GM12878 (cell line): Measurements from ENCODE around the gene KDM8. TPM values are rescaled to one million over a fixed set of nuclear protein-coding genes. Genes with fewer than 3 reads are reported as not detected.

Experiments used
- ATAC-seq: fragments of 200-7000 bp; cut with Tn5 transposase; 3 replicates; pipeline ENCODE4 v1.9.1; 2020; ENCODE audit warnings: mild to moderate bottlenecking, moderate library complexity
- BruUV-seq: library from RNA; stranded (reverse); fragments of 400-500 nt; replicated peaks from 2 replicates; lab custom pipeline; 2021; lab: Mats Ljungman, UMichigan
- CTCF ChIA-PET: fragments of 300-600 bp; sonication (Branson Sonifier 250); formaldehyde crosslinking; extraction: SDS; loops from one replicate; lab custom pipeline; 2021; ENCODE audit warnings: inconsistent platforms; lab: Yijun Ruan, JAX
- POLR2A ChIA-PET: fragments of 350-600 bp; formaldehyde crosslinking; extraction: SDS; loops from one replicate; lab custom pipeline; 2021; ENCODE audit warnings: inconsistent platforms; lab: Charles Lee
- RAD21 ChIA-PET: fragments of 300-600 bp; sonication (Branson Sonifier 250); formaldehyde crosslinking; loops from one replicate; lab custom pipeline; 2023; ENCODE audit warnings: antibody characterized with exemption; ENCODE audit not compliant: unreplicated experiment; lab: Charles Lee
- SMC1A ChIA-PET: fragments of 300-600 bp; sonication (Branson Sonifier 250); formaldehyde crosslinking; loops from one replicate; lab custom pipeline; 2023; ENCODE audit not compliant: unreplicated experiment, uncharacterized antibody; lab: Charles Lee
- DNase-seq: peaks from one replicate; pipeline ENCODE4 v3.0.0-alpha.2; 2011; ENCODE audit warnings: low read depth, low spot score
- FAIRE-seq: peaks from 3 replicates; lab custom pipeline; 2011; peaks lifted over from hg19 to GRCh38; lab: Jason Lieb, UNC
- H2AFZ ChIP-seq: 2 replicates; pipeline ENCODE4 v1.6.0; 2011; ENCODE audit warnings: low read depth, low read length, control low read depth; ENCODE audit not compliant: control insufficient read depth
- H3K27ac ChIP-seq: 2 replicates; pipeline ENCODE4 v1.5.1; 2011; ENCODE audit warnings: control low read depth; ENCODE audit not compliant: control insufficient read depth, insufficient read depth
- H3K27me3 ChIP-seq, 2 experiments: replicated peaks in 1 of 2; 2 replicates each; pipeline versions ENCODE4 v1.6.0 to v1.6.1; 2011; ENCODE audit warnings: low read length in 1 of 2; ENCODE audit not compliant: control insufficient read depth in 2 of 2, insufficient read depth in 2 of 2
- H3K36me3 ChIP-seq, 2 experiments: 2 replicates each; pipeline ENCODE4 v1.5.1; 2011; ENCODE audit warnings: low read length in 1 of 2; ENCODE audit not compliant: control insufficient read depth in 2 of 2, insufficient read depth in 2 of 2
- H3K4me1 ChIP-seq: 2 replicates; pipeline ENCODE4 v1.6.1; 2011; ENCODE audit warnings: mild to moderate bottlenecking, low read length, moderate library complexity, mixed read lengths; ENCODE audit not compliant: control insufficient read depth, insufficient read depth
- H3K4me2 ChIP-seq: 2 replicates; pipeline ENCODE4 v1.6.0; 2011; ENCODE audit warnings: control low read depth; ENCODE audit not compliant: control insufficient read depth, insufficient read depth
- H3K4me3 ChIP-seq: fragments of 200-600 bp; sonication (generic); 2 replicates; pipeline ENCODE4 v1.5.1; 2016
- H3K79me2 ChIP-seq: 2 replicates; pipeline ENCODE4 v1.6.0; 2011; ENCODE audit warnings: low read length; ENCODE audit not compliant: control insufficient read depth, insufficient read depth
- H3K9ac ChIP-seq: 2 replicates; pipeline ENCODE4 v1.8.0; 2011; ENCODE audit warnings: low read length, control low read depth, mixed read lengths; ENCODE audit not compliant: control insufficient read depth, insufficient read depth
- H3K9me3 ChIP-seq: replicated peaks from 3 replicates; pipeline ENCODE4 v1.5.1; 2011; ENCODE audit warnings: mild to moderate bottlenecking, low read length; ENCODE audit not compliant: control insufficient read depth, insufficient read depth
- H4K20me1 ChIP-seq: 2 replicates; pipeline ENCODE4 v1.6.0; 2011; ENCODE audit not compliant: control insufficient read depth, insufficient read depth
- CHD2 ChIP-seq: IDR thresholded peaks from 2 replicates; pipeline ENCODE4 v1.6.1; 2011; ENCODE audit warnings: low read depth, low read length, improper control_type of control experiment, borderline replicate concordance
- EP300 ChIP-seq, 2 experiments: fragments of 150-350 bp in 1 of 2; IDR thresholded peaks; 2 replicates each; pipeline ENCODE4 v1.6.1; 2011 to 2012; ENCODE audit warnings: low read depth in 2 of 2, low read length in 2 of 2, borderline replicate concordance in 1 of 2, improper control_type of control experiment in 1 of 2, inconsistent platforms in 1 of 2; ENCODE audit not compliant: control insufficient read depth in 1 of 2
- FOXK2 ChIP-seq: fragments of 450-650 bp; IDR thresholded peaks from 2 replicates; pipeline ENCODE4 v1.6.1; 2017; ENCODE audit warnings: mild to moderate bottlenecking, moderate library complexity
- GABPA ChIP-seq: IDR thresholded peaks from 2 replicates; pipeline ENCODE4 v1.6.1; 2014; ENCODE audit warnings: antibody characterized with exemption, low read depth, mild to moderate bottlenecking, inconsistent platforms
- KAT2A ChIP-seq: conservative IDR thresholded peaks from 2 replicates; pipeline ENCODE4 v1.6.1; 2011; ENCODE audit warnings: low read depth, low read length; ENCODE audit not compliant: control insufficient read depth
- NFYA ChIP-seq: IDR thresholded peaks from 2 replicates; pipeline ENCODE4 v1.6.1; 2011; ENCODE audit warnings: low read depth, mild to moderate bottlenecking, low read length, improper control_type of control experiment, borderline replicate concordance
- PRDM15 ChIP-seq: fragments of 450-650 bp; formaldehyde crosslinking; IDR thresholded peaks from 2 replicates; pipeline ENCODE4 v1.4.0; 2020; ENCODE audit warnings: mild to moderate bottlenecking, moderate library complexity
- SMARCA5 ChIP-seq: fragments of 450-650 bp; IDR thresholded peaks from 2 replicates; pipeline ENCODE4 v1.6.1; 2017; ENCODE audit warnings: mild to moderate bottlenecking
- SUZ12 ChIP-seq: fragments of 200-600 bp; sonication (generic); IDR thresholded peaks from one replicate; pipeline ENCODE4 v1.6.1; 2018; ENCODE audit warnings: antibody characterized with exemption, mild to moderate bottlenecking; ENCODE audit not compliant: unreplicated experiment
- TARDBP ChIP-seq: IDR thresholded peaks from 2 replicates; pipeline ENCODE4 v1.6.1; 2016; ENCODE audit warnings: borderline replicate concordance
- TCF12 ChIP-seq: IDR thresholded peaks from 2 replicates; pipeline ENCODE4 v1.6.1; 2011; ENCODE audit warnings: low read depth, mild to moderate bottlenecking, low read length
- ZNF384 ChIP-seq: IDR thresholded peaks from 2 replicates; pipeline ENCODE4 v1.6.1; 2012; ENCODE audit warnings: low read depth, mild to moderate bottlenecking, low read length, improper control_type of control experiment, borderline replicate concordance
- WGBS: methylation state at CpG from one replicate; pipeline ENCODE4 v1.1.6; 2016; ENCODE audit warnings: low lambda C conversion rate; ENCODE audit not compliant: insufficient replicate concordance, insufficient coverage; ENCODE audit errors: missing lambda C conversion rate; 5-methylcytosine and 5-hydroxymethylcytosine counted together
- in situ Hi-C: fragments of 300-500 bp; cut with MboI; formaldehyde crosslinking; loops from 9 replicates; pipeline ENCODE4 v1.14.3; 2018; ENCODE audit warnings: mixed read lengths
- intact Hi-C: fragments of 100-400 bp; cut with micrococcal nuclease; formaldehyde crosslinking; loops from one replicate; pipeline ENCODE4 v1.14.2; 2022; ENCODE audit not compliant: unreplicated experiment
- polyA plus RNA-seq, 11 experiments: library from polyadenylated mRNA; depleted of rRNA in 4 of 11; unstranded in 6 of 11; stranded (reverse) in 5 of 11; fragments of >200 nt; fragmentation: Nextera tagmentation in 4 of 11; fragmentation: Illumina TruSeq in 1 of 11; extraction: Ambion mirVana in 4 of 11; extraction: Trizol in 1 of 11; gene quantifications; 1 replicate in 1 of 11; 2 replicates in 10 of 11; pipeline versions ENCODE4 v1.2.1 to v1.2.3, GENCODE V29; 2011 to 2016; ENCODE audit warnings: inconsistent platforms in 2 of 11, missing spikeins in 2 of 11, low read depth in 1 of 11
- total RNA-seq, 4 experiments: library from RNA; depleted of rRNA in 3 of 4; stranded (reverse); fragments of >200 nt in 3 of 4; fragmentation: Illumina TruSeq in 1 of 4; extraction: Trizol in 1 of 4; gene quantifications; 2 replicates each; pipeline versions ENCODE4 v1.2.1 to v1.2.3, GENCODE V29; 2013 to 2021

KDM8 gene
- total and polyA plus RNA-seq, 10 of the 15 experiments (the other 5 are each of a cell fraction or from before 2014, with no cell fraction given): 0.79 to 8.9 (median 5.8) TPM

GRCh38 chr16:27198451-27199234 lies 4.7 kb upstream of the KDM8 start:
- in situ Hi-C loops (no loop called here), intact Hi-C loops (no loop called here)
- 0 out of 2 replicates have a peak overlapping the region, but pooled peaks have one; percentile 21 for H3K4me3 ChIP-seq
- BruUV-seq: no TSS peak
- H3K4me1 ChIP-seq: peaks cover 16% of the 10 kb centered on the region
- H3K9ac ChIP-seq: no peak overlapping the region
- H3K36me3 ChIP-seq: no peaks in the 10 kb centered on the region
- no peaks in the 10 kb centered on the region for H3K79me2 ChIP-seq
- TF ChIP-seq NFYA (no peak), SUZ12 (no peak), FOXK2 (no peak), TCF12 (no peak), ZNF384 (no peak), KAT2A (no peak), GABPA (no peak), PRDM15 (CRISPR knock-in tag) (no peak), SMARCA5 (no peak), TARDBP (no peak), EP300 (IDR thresholded peaks at IDR 0.05; ENCODE audit: borderline replicate concordance in 1 of 2, control insufficient read depth in 1 of 2, low read depth in 2 of 2, low read length in 2 of 2) (no peak), CHD2 (no peak)
- 93% methylated on average over 12 of the region's 12 CpGs for WGBS
- DNase-seq (no peak), FAIRE-seq (no peak), ATAC-seq (no peak)
- no peaks in the 10 kb centered on the region for H3K27me3 ChIP-seq
- ChIA-PET CTCF (interaction anchor here (0.7 to 7.6 kb wide), 10 partner anchors 8 to 258 kb away, joined by 3 to 52 read pairs (median 6); no protein-coding TSS in a partner anchor), SMC1A (interaction anchor here (1.2 to 3.6 kb wide), 13 partner anchors 20 to 228 kb away, joined by 3 to 26 read pairs (median 5); no protein-coding TSS in a partner anchor), RAD21 (interaction anchor here (0.7 to 2.8 kb wide), 11 partner anchors 14 to 207 kb away, joined by 3 to 23 read pairs (median 5); partner anchors contain the start of gene IL21R), POLR2A (interaction anchor here (0.9 to 1.4 kb wide), 4 partner anchors 14 to 228 kb away, joined by 3 to 4 read pairs (median 3); no protein-coding TSS in a partner anchor)
- no peak overlapping the region; the same call in 1 of the 2 replicates for H2AFZ ChIP-seq
- no peak overlapping the region for H3K27ac ChIP-seq
- no peak overlapping the region; the same call in 1 of the 2 replicates for H3K4me2 ChIP-seq
- no peaks in the 10 kb centered on the region; the same call in 2 of the 3 replicates for H3K9me3 ChIP-seq
- no peaks in the 10 kb centered on the region for H4K20me1 ChIP-seq
